Calu3 (cell line): ENCODE measurements around the gene CITED4. TPM values are rescaled to one million over a fixed set of nuclear protein-coding genes. Genes with fewer than 3 reads are reported as not detected.

Experiments used
- BruUV-seq: library from RNA; stranded (reverse); fragments of 400-500 nt; replicated peaks from 2 replicates; lab custom pipeline; 2021; lab: Mats Ljungman, UMichigan
- CTCF ChIA-PET: fragments of 300-600 bp; sonication (Branson Sonifier 250); formaldehyde crosslinking; loops from one replicate; lab custom pipeline; 2022; ENCODE audit warnings: antibody characterized with exemption; lab: Charles Lee
- DNase-seq: peaks from one replicate; pipeline ENCODE4 v3.0.0; 2022
- H3K27ac Mint-ChIP-seq: one replicate; pipeline ENCODE4 v1.8.0; 2022; ENCODE audit warnings: mixed read lengths; ENCODE audit not compliant: unreplicated experiment
- H3K27me3 Mint-ChIP-seq: one replicate; pipeline ENCODE4 v1.8.0; 2022; ENCODE audit warnings: mixed read lengths; ENCODE audit not compliant: unreplicated experiment
- H3K36me3 Mint-ChIP-seq: one replicate; pipeline ENCODE4 v1.8.0; 2022; ENCODE audit warnings: mild to moderate bottlenecking, moderate library complexity, mixed read lengths; ENCODE audit not compliant: insufficient read depth, unreplicated experiment
- H3K4me1 Mint-ChIP-seq: one replicate; pipeline ENCODE4 v1.8.0; 2022; ENCODE audit warnings: mild to moderate bottlenecking, low read depth, mixed read lengths; ENCODE audit not compliant: unreplicated experiment
- H3K4me3 Mint-ChIP-seq: one replicate; pipeline ENCODE4 v1.8.0; 2022; ENCODE audit warnings: mild to moderate bottlenecking, low read depth, moderate library complexity, mixed read lengths; ENCODE audit not compliant: unreplicated experiment
- H3K9me3 Mint-ChIP-seq: one replicate; pipeline ENCODE4 v1.8.0; 2022; ENCODE audit warnings: low read depth, mixed read lengths; ENCODE audit not compliant: unreplicated experiment
- CTCF ChIP-seq: fragments of 200-600 bp; IDR thresholded peaks from one replicate; pipeline ENCODE4 v1.8.0; 2022; ENCODE audit warnings: antibody characterized with exemption; ENCODE audit not compliant: unreplicated experiment
- intact Hi-C: fragments of 100-400 bp; cut with micrococcal nuclease; formaldehyde crosslinking; loops from one replicate; pipeline ENCODE4 v1.10.0; 2022; ENCODE audit not compliant: unreplicated experiment
- total RNA-seq: library from RNA; stranded (reverse); gene quantifications from 2 replicates; pipeline ENCODE4 v1.2.3, GENCODE V29; 2022

The CITED4 gene
- total RNA-seq, 1 experiment from 2014 or later, result 85.2 TPM

- Mint-ChIP-seq H3K27ac (no peak overlapping the region), H3K4me1 (peaks cover 19% of the 10 kb centered on the region), H3K9me3 (no peaks in the 10 kb centered on the region), H3K27me3 (peaks cover 16% of the 10 kb centered on the region), H3K4me3 (no peak overlapping the region), H3K36me3 (peaks cover 3% of the 10 kb centered on the region)
- DNase-seq, result no peak
- no peak for TF ChIP-seq CTCF
- BruUV-seq, result no TSS peak
- intact Hi-C loops, result loop anchor here (10.0 kb wide), 1 partner anchor 72 kb away; no protein-coding TSS in a partner anchor
- CTCF ChIA-PET, result interaction anchor here (4.7 kb wide), 1 partner anchor 107 kb away, joined by 37 read pairs; no protein-coding TSS in a partner anchor
Observed at GRCh38 chr1:40847023-40847745, 15.0 kb downstream of the CITED4 start.

- no peak overlapping the region for H3K27ac Mint-ChIP-seq
- H3K4me1 Mint-ChIP-seq, result peaks cover 19% of the 10 kb centered on the region
- no peak for TF ChIP-seq CTCF
- BruUV-seq, result no TSS peak
- DNase-seq, result no peak
- peaks cover 19% of the 10 kb centered on the region for H3K27me3 Mint-ChIP-seq
- peaks cover 3% of the 10 kb centered on the region for H3K36me3 Mint-ChIP-seq
- H3K9me3 Mint-ChIP-seq, result no peaks in the 10 kb centered on the region
- no peak overlapping the region for H3K4me3 Mint-ChIP-seq
- intact Hi-C loops, result loop anchor here (10.0 kb wide), 1 partner anchor 71 kb away; no protein-coding TSS in a partner anchor
- CTCF ChIA-PET, result no interaction called here
Observed at GRCh38 chr1:40845895-40846294, 16.3 kb downstream of the CITED4 start.

- Mint-ChIP-seq H3K9me3 (no peaks in the 10 kb centered on the region), H3K27me3 (peaks cover 19% of the 10 kb centered on the region), H3K27ac (no peak overlapping the region), H3K4me3 (no peak overlapping the region), H3K36me3 (no peaks in the 10 kb centered on the region), H3K4me1 (peaks cover 12% of the 10 kb centered on the region)
- intact Hi-C loops, result loop anchor here (5.0 to 10.0 kb wide), 2 partner anchors 70 to 233 kb away; no protein-coding TSS in a partner anchor
- CTCF ChIA-PET, result interaction anchor here (0.7 kb wide), 1 partner anchor 164 kb away, joined by 3 read pairs; no protein-coding TSS in a partner anchor
- TF ChIP-seq CTCF, result no peak
- DNase-seq, result no peak
- BruUV-seq, result no TSS peak
Observed at GRCh38 chr1:40844887-40845878, 17.0 kb downstream of the CITED4 start.

GRCh38 chr1:40844079-40844478 is 18.1 kb downstream of the CITED4 start:
- no peak for DNase-seq
- H3K36me3 Mint-ChIP-seq, result no peaks in the 10 kb centered on the region
- no TSS peak for BruUV-seq
- CTCF ChIA-PET, result no interaction called here
- no peak for TF ChIP-seq CTCF
- peaks cover 19% of the 10 kb centered on the region for H3K27me3 Mint-ChIP-seq
- no peaks in the 10 kb centered on the region for H3K9me3 Mint-ChIP-seq
- no peak overlapping the region for H3K27ac Mint-ChIP-seq
- H3K4me1 Mint-ChIP-seq, result peaks cover 9% of the 10 kb centered on the region
- intact Hi-C loops, result loop anchor here (5.0 to 10.0 kb wide), 2 partner anchors 69 to 232 kb away; no protein-coding TSS in a partner anchor
- no peak overlapping the region for H3K4me3 Mint-ChIP-seq
